Measurements from ENCODE around the gene DDX56.
"Not testable (repeated sequence)": the region's sequence is repeated elsewhere in the genome, so short reads cannot be mapped to it uniquely, and the experiment has no call there.

Gene DDX56

GRCh38 chr7:44573464-44574286, at the start of gene DDX56:
TSS of gene DDX56 (minus strand) at chr7:44573908. CDS start at chr7:44573895, 13 bp downstream.
- DNase-seq: peak; percentile 93

- no peak for DNase-seq
Observed at GRCh38 chr7:44622342-44623151, 48.8 kb upstream of the DDX56 start.

DNA sequence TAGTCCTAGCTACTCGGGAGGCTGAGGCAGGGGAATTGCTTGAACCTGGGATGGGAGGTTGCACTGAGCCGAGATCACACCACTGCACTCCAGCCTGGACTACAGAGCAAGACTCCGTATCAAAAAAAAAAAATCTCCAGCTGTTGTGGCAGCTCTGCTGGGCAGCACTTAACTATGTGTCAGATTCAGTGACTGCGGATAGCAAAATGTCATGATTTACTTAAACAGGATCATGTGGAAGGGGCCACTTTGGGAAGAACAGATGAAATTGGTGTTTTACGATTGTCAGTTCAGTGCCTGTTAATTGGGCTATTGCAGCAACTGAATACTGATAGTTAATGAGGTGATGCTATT, 48.0 kb upstream of the DDX56 start:
- DNase-seq: no peak

GRCh38 chr7:44621034-44621749, 47.5 kb upstream of the DDX56 start:
- DNase-seq: no peak

DNA sequence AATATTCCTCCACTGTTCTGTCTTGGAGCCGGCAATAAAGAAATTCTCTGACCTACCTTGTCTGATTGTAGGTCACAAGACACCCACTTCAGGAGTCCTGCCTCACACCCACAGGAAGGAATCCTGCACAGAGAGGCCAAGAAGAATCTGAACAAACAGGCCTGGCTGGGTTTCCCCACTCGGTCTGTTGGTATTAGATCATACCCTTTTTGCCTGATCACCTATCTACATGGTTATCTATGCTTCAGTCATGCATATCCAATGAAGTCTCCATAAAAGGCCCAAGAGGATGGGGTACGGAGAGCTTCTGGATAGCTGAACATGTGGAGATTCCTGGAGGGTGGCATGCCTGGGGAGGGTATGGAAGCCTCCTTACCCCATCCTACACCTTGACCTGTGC, 45.0 kb upstream of the DDX56 start:
- DNase-seq: no peak

GRCh38 chr7:44618045-44618444, 44.3 kb upstream of the DDX56 start:
- DNase-seq: no peak

- DNase-seq: no peak
Observed at GRCh38 chr7:44617225-44617890, 43.6 kb upstream of the DDX56 start.

GRCh38 chr7:44616545-44616944, 42.8 kb upstream of the DDX56 start:
- DNase-seq: no peak

DNA sequence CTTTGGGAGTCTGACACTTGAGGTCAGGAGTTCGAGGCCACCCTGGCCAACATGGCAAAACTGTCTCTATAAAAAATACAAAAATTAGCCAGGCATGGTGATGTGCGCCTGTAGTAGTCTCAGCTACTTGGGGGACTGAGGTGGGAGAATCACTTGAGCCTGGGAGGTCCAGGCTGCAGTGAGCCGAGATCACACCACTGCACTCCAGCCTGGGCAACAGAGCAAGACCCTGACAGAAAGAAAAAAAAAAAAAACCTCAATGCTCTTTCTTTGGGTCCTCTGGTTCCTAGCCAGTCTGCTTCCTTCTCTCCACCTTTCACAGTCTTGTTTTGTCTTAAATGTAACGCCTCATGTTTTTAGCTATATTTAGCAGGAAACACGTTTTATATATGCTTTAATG, 42.1 kb upstream of the DDX56 start:
- no peak for DNase-seq

- DNase-seq: no peak
Observed at GRCh38 chr7:44615149-44615611, 41.5 kb upstream of the DDX56 start.

GRCh38 chr7:44609829-44610228, 36.1 kb upstream of the DDX56 start:
- no peak for DNase-seq

DNA sequence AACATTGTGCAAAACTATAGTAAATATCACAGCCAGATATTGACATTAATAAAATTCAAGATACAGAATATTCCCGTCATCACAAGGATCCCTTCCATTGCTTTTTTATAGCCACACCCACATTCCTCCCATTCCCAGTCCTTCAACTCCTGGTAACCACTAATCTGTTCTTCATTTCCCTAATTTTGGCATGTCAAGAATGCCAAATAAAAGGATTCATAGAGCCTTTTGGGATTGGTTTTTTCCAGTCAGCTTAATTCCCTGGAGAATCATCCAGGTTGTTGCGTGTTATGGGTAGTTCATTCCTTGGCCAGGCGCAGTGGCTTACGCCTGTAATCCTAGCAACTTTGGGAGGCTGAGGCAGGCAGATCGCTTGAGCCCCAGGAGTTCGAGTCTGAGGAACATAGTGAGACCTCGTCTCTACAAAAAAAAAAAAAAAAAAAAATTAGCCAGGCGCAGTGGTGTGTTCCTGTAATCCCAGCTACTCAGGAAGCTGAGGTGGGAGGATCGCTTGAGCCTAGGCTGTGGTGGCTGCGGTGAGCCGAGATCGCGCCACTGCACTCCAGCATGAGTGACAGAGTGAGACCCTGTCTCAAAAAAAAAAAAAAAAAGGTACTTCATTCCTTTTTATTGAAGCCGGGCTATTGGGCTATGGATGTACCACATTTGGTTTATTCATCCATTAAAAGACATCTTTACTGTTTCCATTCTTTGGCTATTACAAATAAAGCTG, 35.4 kb upstream of the DDX56 start:
- no peak for DNase-seq

DNA sequence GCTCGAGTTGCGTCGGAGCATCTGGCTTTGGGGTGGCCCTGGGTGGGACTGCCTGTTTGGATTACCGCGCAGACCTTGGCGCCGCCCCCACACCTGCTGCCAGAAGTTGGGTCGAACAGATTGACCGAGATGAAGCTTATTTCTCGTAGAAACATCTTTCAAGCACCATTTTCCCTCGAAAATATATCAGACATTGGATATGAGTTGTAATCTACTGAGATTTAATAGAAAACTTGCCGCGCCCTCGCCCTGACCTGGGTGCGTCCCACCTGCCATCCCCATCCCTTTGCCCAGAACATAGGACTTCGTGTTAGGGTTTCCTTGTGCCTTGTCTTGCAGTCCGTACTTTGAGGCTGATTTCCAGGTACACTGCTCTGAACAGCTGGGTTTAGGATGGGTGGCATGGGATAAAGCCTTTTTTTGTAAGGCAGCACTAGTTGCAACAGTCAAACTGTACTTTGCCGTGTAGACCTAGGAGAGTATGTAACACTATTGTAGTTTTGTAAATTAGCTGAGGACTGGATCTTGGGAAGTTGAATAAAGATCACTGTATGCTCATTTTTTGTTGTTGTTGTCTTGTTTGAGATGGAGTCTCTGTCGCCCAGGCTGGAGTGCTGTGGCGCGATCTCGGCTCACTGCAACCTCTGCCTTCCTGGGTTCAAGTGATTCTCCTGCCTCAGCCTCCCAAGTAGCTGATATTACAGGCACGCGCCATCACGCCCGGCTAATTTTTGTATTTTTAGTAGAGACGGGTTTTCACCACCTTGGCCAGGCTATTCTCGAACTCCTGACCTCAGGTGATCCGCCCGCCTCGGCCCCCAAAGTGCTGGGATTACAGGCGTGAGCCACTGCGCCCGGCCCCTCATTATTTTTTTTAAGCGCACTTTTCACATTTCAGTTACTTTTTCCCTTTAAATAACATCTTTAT, 33.7 kb upstream of the DDX56 start:
- DNase-seq: no peak

DNA sequence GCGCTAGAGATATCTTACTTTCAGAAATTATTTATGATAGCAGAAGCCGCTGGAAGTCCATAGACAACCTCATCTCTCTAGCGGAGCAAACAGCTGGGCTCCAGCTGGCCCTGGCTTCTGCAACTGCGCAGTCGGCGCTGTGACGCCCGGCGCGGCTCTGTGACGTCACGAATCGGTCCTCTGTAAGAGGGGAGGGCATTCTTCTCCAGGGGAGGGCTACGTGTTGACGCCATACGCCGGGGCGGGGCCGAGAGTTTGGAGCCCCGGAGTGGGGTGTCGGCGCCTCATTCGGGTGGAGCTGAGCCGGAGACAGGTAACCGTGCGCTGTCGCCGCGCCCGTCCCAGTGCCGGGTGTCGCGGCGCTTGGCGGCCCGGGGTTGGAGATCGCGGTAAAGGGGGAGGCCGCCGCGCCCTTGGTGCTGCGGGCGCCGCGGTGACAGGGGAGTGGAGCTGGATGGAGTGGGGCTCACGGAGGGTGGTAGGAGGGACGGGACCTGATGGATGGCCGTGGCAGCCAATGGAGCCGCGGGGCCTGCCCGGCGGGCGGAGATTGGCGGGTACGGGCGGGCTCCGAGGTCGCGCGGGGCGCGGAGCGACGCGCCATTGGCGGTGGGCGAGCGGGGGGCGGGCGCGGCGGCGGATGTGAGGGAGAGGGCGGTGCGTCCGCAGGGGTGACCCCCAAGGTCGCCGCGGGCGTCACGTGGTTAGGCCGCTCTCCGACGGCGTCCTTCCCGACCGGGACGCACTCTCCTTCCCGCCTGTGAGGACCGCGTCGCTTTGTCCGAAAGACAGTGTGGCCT, 32.8 kb upstream of the DDX56 start, which contains the start of gene OGDH:
Gene OGDH, plus strand, starts transcription at position 287 of the 800 bp plus-strand sequence. CDS start 17,717 bp downstream, outside the sequence.
- DNase-seq: peak; percentile 100

- DNase-seq: no peak
Observed at GRCh38 chr7:44604941-44605340, 31.2 kb upstream of the DDX56 start.

DNA sequence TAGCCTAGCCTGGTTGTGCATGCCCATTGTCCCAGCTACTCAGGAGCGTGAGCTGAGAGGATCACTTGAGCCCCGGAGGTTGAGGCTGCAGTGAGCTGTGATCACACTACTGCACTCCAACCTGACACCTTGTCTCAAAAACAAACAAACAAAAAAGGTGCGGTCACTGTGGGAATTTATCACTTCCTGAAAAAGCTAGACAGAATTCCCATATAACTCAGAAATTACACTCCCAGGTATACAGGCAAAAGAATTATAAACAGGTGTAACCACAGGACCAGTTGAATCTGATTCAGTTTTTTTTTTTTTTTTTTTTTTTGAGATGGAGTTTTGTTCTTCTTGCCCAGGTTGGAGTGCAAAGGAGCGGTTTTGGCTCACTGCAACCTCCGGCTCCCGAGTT, 29.5 kb upstream of the DDX56 start:
- DNase-seq: no peak

DNA sequence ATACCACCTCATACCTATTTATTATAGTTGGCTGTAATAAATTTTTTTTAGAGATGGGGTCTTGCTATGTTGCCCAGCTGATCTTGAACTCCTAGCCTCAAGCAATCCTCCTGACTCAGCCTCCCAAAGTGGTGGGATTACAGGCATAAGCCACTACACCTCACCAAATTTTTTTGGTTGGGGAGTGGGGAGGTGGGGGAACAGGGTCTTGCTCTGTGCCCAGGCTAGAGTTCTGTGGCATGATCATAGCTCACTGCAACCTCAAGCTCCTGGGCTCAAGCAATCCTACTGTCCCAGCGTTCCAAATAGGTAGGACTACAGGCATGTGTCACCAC, 28.8 kb upstream of the DDX56 start:
- no peak for DNase-seq

DNA sequence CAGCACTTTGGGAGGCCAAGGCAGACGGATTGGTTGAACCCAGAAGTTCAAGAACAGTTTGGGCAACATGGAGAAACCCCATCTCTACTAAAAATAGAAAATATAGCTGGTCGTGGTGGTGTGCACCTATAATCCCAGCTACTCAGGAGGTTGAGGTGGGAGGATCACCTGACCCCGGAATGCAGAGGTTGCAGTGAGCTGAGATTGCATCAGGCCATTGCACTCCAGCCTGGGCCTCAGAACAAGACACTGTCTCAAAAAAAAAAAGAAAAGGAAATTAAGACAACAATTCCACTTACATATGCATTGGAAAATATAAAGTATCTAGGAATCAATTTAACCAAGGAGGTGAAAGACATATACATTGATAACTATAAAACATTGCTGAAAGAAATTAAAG, 25.5 kb upstream of the DDX56 start:
- DNase-seq: no peak

DNA sequence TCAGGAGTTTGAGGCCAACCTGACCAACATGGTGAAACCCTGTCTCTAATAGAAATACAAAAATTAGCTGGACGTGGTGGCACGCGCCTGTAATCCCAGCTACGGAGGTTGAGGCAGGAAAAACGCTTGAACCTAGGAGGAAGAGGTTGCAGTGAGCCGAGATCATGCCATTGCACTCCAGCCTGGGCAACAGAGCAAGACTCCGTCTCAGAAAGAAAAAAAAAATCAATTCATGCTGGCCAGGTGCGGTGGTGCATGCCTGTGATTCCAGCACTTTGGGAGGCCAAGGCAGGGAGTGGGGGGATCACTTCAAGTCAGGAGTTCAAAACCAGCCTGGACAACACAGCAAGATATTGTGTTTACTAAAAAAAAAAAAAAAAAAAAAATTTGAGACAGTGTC, 23.5 kb upstream of the DDX56 start:
- DNase-seq: not testable (repeated sequence)

Data from activated CD8-positive, alpha-beta memory T cell treated with anti-CD3 and anti-CD28 coated beads for 24 hours (primary cell).